OCI-LY1 (cell line): ENCODE results near the gene ANTXRL.
"Not testable (repeated sequence)": the region's sequence is repeated elsewhere in the genome, so short reads cannot be mapped to it uniquely, and the experiment has no call there.

Experiments
- H2AFZ ChIP-seq: fragments of 200-600 bp; sonication (generic), shearing (Covaris generic); 2 replicates; pipeline ENCODE4 v1.6.0; 2014; ENCODE audit warnings: antibody characterized with exemption, mild to moderate bottlenecking, low read length
- H3F3A ChIP-seq: fragments of 200-600 bp; sonication (generic), shearing (Covaris generic); 2 replicates; pipeline ENCODE4 v1.6.0; 2014; ENCODE audit warnings: mild to moderate bottlenecking, antibody characterized with exemption, low read length, moderate library complexity; ENCODE audit not compliant: insufficient read depth
- H3K27ac ChIP-seq: fragments of 200-600 bp; sonication (generic); 2 replicates; pipeline ENCODE4 v1.5.1; 2014; ENCODE audit warnings: low read length, mixed run types, mild to moderate bottlenecking, low read depth; ENCODE audit not compliant: poor library complexity, severe bottlenecking
- H3K27me3 ChIP-seq: fragments of 200-600 bp; sonication (generic); 2 replicates; pipeline ENCODE4 v1.6.0; 2014; ENCODE audit warnings: antibody characterized with exemption, mild to moderate bottlenecking, low read length, moderate library complexity; ENCODE audit not compliant: insufficient read depth
- H3K36me3 ChIP-seq: fragments of 200-600 bp; sonication (generic); 2 replicates; pipeline ENCODE4 v1.6.1; 2014; ENCODE audit warnings: mild to moderate bottlenecking, antibody characterized with exemption, low read length, moderate library complexity, mixed read lengths; ENCODE audit not compliant: insufficient read depth
- H3K4me1 ChIP-seq: fragments of 200-600 bp; sonication (generic); 2 replicates; pipeline ENCODE4 v1.5.1; 2014; ENCODE audit warnings: mild to moderate bottlenecking, low read length, moderate library complexity; ENCODE audit not compliant: insufficient read depth, severe bottlenecking
- H3K4me2 ChIP-seq: fragments of 200-600 bp; sonication (generic), shearing (Covaris generic); 2 replicates; pipeline ENCODE4 v1.6.1; 2014; ENCODE audit warnings: low read length
- H3K4me3 ChIP-seq: fragments of 200-600 bp; sonication (generic); 2 replicates; pipeline ENCODE4 v1.5.1; 2014; ENCODE audit warnings: low read length, low read depth, mild to moderate bottlenecking, mixed read lengths; ENCODE audit not compliant: poor library complexity, severe bottlenecking
- H3K79me2 ChIP-seq: fragments of 200-600 bp; shearing (Covaris generic); 2 replicates; pipeline ENCODE4 v1.6.1; 2016; ENCODE audit warnings: mixed run types, low read length, mixed read lengths; ENCODE audit not compliant: insufficient read depth
- H3K9ac ChIP-seq: fragments of 200-600 bp; sonication (generic), shearing (Covaris generic); 2 replicates; pipeline ENCODE4 v1.6.1; 2014; ENCODE audit warnings: mild to moderate bottlenecking, low read length, mixed read lengths
- H3K9me2 ChIP-seq: fragments of 200-600 bp; sonication (generic), shearing (Covaris generic); 2 replicates; pipeline ENCODE4 v1.6.1; 2014; ENCODE audit warnings: low read depth, mild to moderate bottlenecking, low read length, mixed read lengths
- H3K9me3 ChIP-seq: fragments of 200-600 bp; shearing (Covaris generic); 2 replicates; pipeline ENCODE4 v1.6.1; 2014; ENCODE audit warnings: low read length, mixed read lengths
- H4K20me1 ChIP-seq: fragments of 200-600 bp; sonication (generic), shearing (Covaris generic); 2 replicates; pipeline ENCODE4 v1.6.0; 2016; ENCODE audit warnings: mild to moderate bottlenecking, low read length; ENCODE audit not compliant: insufficient read depth
- EZH2 ChIP-seq: fragments of 200-600 bp; sonication (generic), shearing (Covaris generic); IDR thresholded peaks from 2 replicates; pipeline ENCODE4 v1.8.0; 2017; ENCODE audit warnings: borderline replicate concordance, mixed run types, mild to moderate bottlenecking, antibody characterized with exemption, low read length, moderate library complexity, mixed read lengths
- TF ChIP-seq, protein P1 (sequence below): fragments of 200-600 bp; sonication (generic), shearing (Covaris generic); IDR thresholded peaks from 2 replicates; pipeline ENCODE4 v1.5.1; 2017; ENCODE audit warnings: mild to moderate bottlenecking, antibody characterized with exemption, low read length, moderate library complexity, mixed read lengths

The ANTXRL gene

GRCh38 chr10:46266306-46266985, 20.4 kb upstream of the ANTXRL start:
- Histone ChIP-seq H4K20me1 (no peaks in the 10 kb centered on the region), H2AFZ (no peak overlapping the region), H3K4me3 (peak overlapping the region; percentile 79), H3K27ac (peak overlapping the region; percentile 90), H3K9me3 (no peaks in the 10 kb centered on the region), H3K4me1 (peaks cover 66% of the 10 kb centered on the region), H3K79me2 (no peaks in the 10 kb centered on the region), H3K4me2 (peak overlapping the region; percentile 96), H3K27me3 (no peaks in the 10 kb centered on the region), H3K9ac (peak overlapping the region; percentile 35; the same call in 1 of the 2 replicates), H3K9me2 (no peaks in the 10 kb centered on the region), H3F3A (no peaks in the 10 kb centered on the region), H3K36me3 (peaks cover 23% of the 10 kb centered on the region)
- no peak for TF ChIP-seq EZH2

DNA sequence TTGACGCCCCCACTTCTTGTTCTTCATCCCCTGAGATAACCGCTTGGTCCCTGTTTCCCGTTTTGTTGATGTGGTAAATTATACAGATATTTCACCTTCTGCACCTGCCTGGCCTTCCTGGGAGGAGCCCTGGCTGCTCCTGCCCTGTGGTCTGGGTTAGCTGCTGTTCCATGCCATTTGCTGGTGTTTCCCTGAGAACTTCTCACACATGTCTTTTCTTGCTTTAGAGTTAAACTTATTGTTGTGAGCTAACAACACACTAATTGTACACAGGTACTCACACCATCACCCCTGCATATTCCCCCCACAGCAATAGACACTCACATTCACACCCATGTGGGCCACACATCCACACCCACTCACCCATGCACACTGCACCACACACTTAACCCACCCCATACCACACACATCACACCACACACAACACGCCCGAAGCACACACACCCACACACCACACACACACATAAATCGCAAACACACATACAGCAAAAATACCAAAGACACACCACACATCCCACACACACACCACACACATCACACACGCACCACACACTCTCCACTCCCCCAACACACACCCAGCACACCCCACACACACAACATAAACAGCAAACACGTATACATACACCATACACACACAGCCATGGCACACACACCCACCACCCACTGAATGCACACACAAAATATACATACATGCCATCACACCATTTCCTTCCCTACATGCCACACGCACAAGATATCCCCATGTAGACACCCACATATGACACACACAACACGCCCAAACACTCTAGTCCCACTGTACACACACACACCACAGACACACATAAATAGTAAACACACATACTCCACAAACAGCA, 19.4 kb upstream of the ANTXRL start:
- peak overlapping the region; percentile 79 for H3K4me3 ChIP-seq

GRCh38 chr10:46268076-46268881, 18.5 kb upstream of the ANTXRL start:
- no peaks in the 10 kb centered on the region for H3K9me3 ChIP-seq
- peak overlapping the region; percentile 79 for H3K4me3 ChIP-seq
- H3K27me3 ChIP-seq, result no peaks in the 10 kb centered on the region
- no peaks in the 10 kb centered on the region for H3K9me2 ChIP-seq
- H4K20me1 ChIP-seq, result no peaks in the 10 kb centered on the region
- H3K27ac ChIP-seq, result peak overlapping the region; percentile 90
- peak overlapping the region; percentile 96 for H3K4me2 ChIP-seq
- peak overlapping the region; percentile 87 for H3K9ac ChIP-seq
- peaks cover 73% of the 10 kb centered on the region for H3K4me1 ChIP-seq
- TF ChIP-seq EZH2, result no peak
- TF ChIP-seq, protein P1, sequence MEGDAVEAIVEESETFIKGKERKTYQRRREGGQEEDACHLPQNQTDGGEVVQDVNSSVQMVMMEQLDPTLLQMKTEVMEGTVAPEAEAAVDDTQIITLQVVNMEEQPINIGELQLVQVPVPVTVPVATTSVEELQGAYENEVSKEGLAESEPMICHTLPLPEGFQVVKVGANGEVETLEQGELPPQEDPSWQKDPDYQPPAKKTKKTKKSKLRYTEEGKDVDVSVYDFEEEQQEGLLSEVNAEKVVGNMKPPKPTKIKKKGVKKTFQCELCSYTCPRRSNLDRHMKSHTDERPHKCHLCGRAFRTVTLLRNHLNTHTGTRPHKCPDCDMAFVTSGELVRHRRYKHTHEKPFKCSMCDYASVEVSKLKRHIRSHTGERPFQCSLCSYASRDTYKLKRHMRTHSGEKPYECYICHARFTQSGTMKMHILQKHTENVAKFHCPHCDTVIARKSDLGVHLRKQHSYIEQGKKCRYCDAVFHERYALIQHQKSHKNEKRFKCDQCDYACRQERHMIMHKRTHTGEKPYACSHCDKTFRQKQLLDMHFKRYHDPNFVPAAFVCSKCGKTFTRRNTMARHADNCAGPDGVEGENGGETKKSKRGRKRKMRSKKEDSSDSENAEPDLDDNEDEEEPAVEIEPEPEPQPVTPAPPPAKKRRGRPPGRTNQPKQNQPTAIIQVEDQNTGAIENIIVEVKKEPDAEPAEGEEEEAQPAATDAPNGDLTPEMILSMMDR, result no peak
- no peak overlapping the region for H2AFZ ChIP-seq
- H3K79me2 ChIP-seq, result no peaks in the 10 kb centered on the region
- H3K36me3 ChIP-seq, result peaks cover 5% of the 10 kb centered on the region; the same call in 1 of the 2 replicates
- H3F3A ChIP-seq, result no peaks in the 10 kb centered on the region

More for the DNA sequence above, 19.4 kb upstream of the ANTXRL start:
- Histone ChIP-seq H4K20me1 (no peaks in the 10 kb centered on the region), H3F3A (no peaks in the 10 kb centered on the region), H3K79me2 (no peaks in the 10 kb centered on the region), H3K4me2 (peak overlapping the region; percentile 96), H3K27me3 (no peaks in the 10 kb centered on the region), H3K9ac (peak overlapping the region; percentile 87; the same call in 1 of the 2 replicates), H3K9me3 (no peaks in the 10 kb centered on the region), H2AFZ (no peak overlapping the region), H3K9me2 (no peaks in the 10 kb centered on the region), H3K36me3 (peaks cover 14% of the 10 kb centered on the region), H3K4me1 (peaks cover 73% of the 10 kb centered on the region), H3K27ac (peak overlapping the region; percentile 90)
- TF ChIP-seq, protein P1, result no peak
- TF ChIP-seq EZH2, result no peak

- not testable (repeated sequence) for H3F3A ChIP-seq, H3K9me3 ChIP-seq, H3K27me3 ChIP-seq, H4K20me1 ChIP-seq, H2AFZ ChIP-seq, H3K9me2 ChIP-seq, H3K79me2 ChIP-seq, H3K36me3 ChIP-seq
- Histone ChIP-seq H3K4me2 (peak overlapping the region; percentile 96), H3K9ac (peak overlapping the region; percentile 87), H3K27ac (peak overlapping the region; percentile 90), H3K4me1 (peaks cover 73% of the 10 kb centered on the region), H3K4me3 (peak overlapping the region; percentile 79)
Observed at GRCh38 chr10:46269554-46270053, 17.2 kb upstream of the ANTXRL start.
